ENCODE results near the gene KRT36.

DNA sequence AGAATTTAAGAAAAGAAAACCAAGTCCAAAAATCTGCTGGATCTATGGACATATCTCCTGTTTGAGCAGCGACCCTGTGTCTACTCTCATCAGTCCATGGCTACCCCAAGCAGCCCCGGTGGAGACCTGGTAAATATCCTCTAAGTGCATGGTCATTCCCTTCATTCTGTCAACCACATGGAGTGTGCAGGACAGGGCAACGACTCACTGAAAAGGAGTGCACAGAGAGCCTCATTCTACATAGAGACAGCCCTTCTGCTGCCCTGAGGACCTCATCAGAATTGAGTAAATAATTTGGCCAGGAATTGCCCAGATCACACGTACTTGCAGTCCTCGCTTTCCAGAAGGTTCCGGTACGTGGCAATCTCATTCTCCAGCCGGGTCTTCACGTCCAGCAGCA, 51.9 kb downstream of the KRT36 start:
- TF ChIP-seq, protein P1, sequence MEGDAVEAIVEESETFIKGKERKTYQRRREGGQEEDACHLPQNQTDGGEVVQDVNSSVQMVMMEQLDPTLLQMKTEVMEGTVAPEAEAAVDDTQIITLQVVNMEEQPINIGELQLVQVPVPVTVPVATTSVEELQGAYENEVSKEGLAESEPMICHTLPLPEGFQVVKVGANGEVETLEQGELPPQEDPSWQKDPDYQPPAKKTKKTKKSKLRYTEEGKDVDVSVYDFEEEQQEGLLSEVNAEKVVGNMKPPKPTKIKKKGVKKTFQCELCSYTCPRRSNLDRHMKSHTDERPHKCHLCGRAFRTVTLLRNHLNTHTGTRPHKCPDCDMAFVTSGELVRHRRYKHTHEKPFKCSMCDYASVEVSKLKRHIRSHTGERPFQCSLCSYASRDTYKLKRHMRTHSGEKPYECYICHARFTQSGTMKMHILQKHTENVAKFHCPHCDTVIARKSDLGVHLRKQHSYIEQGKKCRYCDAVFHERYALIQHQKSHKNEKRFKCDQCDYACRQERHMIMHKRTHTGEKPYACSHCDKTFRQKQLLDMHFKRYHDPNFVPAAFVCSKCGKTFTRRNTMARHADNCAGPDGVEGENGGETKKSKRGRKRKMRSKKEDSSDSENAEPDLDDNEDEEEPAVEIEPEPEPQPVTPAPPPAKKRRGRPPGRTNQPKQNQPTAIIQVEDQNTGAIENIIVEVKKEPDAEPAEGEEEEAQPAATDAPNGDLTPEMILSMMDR (IDR thresholded peaks at IDR 0.05) = no peak
- no peak for TF ChIP-seq EZH2 (IDR thresholded peaks at IDR 0.05; ENCODE audit: borderline replicate concordance, insufficient read depth, low read depth, low read length, poor library complexity, severe bottlenecking)
